HG03196 (cell line): ENCODE measurements around the gene SMIM21.

Experiments
- ATAC-seq: cut with Tn5 transposase; IDR thresholded peaks from one replicate; pipeline ENCODE4 v1.9.1; 2021; ENCODE audit not compliant: unreplicated experiment

The SMIM21 gene

GRCh38 chr18:75428490-75428889, 987 bp upstream of the SMIM21 start:
- ATAC-seq: no peak

GRCh38 chr18:75422341-75422910, 5.1 kb downstream of the SMIM21 start:
- ATAC-seq: no peak

GRCh38 chr18:75421656-75422055, 5.8 kb downstream of the SMIM21 start:
- no peak for ATAC-seq

GRCh38 chr18:75418293-75419005, 9.1 kb downstream of the SMIM21 start:
- no peak for ATAC-seq

- ATAC-seq: no peak
Observed at GRCh38 chr18:75410611-75411010, 16.9 kb downstream of the SMIM21 start.

GRCh38 chr18:75409806-75410205, 17.7 kb downstream of the SMIM21 start:
- ATAC-seq: no peak

GRCh38 chr18:75408554-75409506, 18.7 kb downstream of the SMIM21 start:
- ATAC-seq: no peak

GRCh38 chr18:75407468-75408437, 19.8 kb downstream of the SMIM21 start:
- ATAC-seq: no peak

GRCh38 chr18:75406491-75407445, 20.7 kb downstream of the SMIM21 start:
- no peak for ATAC-seq

GRCh38 chr18:75405351-75405750, 22.2 kb downstream of the SMIM21 start:
- ATAC-seq: no peak

- no peak for ATAC-seq
Observed at GRCh38 chr18:75400366-75400765, 27.1 kb downstream of the SMIM21 start.

- ATAC-seq: no peak
Observed at GRCh38 chr18:75395137-75395536, 32.4 kb downstream of the SMIM21 start.

- ATAC-seq: no peak
Observed at GRCh38 chr18:75393721-75394120, 33.8 kb downstream of the SMIM21 start.

GRCh38 chr18:75392226-75392578, 35.3 kb downstream of the SMIM21 start:
- ATAC-seq: no peak

- no peak for ATAC-seq
Observed at GRCh38 chr18:75391279-75392225, 36.0 kb downstream of the SMIM21 start.

GRCh38 chr18:75390854-75391253, 36.6 kb downstream of the SMIM21 start:
- ATAC-seq: no peak

GRCh38 chr18:75384144-75384543, 43.4 kb downstream of the SMIM21 start:
- no peak for ATAC-seq
